ENCODE measurements around the gene ADCY10. TPM values are rescaled to one million over a fixed set of nuclear protein-coding genes. Genes with fewer than 3 reads are reported as not detected.

The ADCY10 gene
- total and polyA plus RNA-seq, 2 donors (not counting 3 experiments of a cell fraction or from before 2014, with no cell fraction given) = not detected

DNA sequence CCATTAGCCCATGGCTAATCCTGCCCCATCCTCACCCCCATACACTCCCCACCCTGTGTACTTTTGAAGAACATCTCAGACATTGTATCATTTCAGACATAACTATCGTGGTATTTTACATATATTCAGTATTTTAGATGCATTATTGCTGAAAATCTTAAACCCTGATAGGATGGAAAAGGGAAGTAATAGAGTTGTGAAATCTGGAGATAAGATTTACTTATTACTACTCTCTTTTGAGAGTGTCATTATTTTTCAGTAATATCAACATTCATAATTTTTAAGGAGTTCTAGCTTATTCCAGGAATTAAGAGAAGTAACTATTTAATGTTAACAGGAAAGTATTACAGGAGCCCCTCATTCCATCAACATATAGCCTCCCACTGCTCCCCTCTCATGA lies 34.4 kb downstream of the ADCY10 start:
- FAIRE-seq (no peak), DNase-seq (ENCODE audit: low read depth, low spot score) (no peak)
- no peaks in the 10 kb centered on the region for H3K9me3 ChIP-seq (replicated peaks; ENCODE audit: control insufficient read depth, insufficient read depth, low read length)
- ChIA-PET CTCF (interaction anchor here (1.9 kb wide), 1 partner anchor 203 kb away, joined by 5 read pairs; no protein-coding TSS in a partner anchor), POLR2A (no interaction called here)
- TF ChIP-seq POLR2A (IDR thresholded peaks at IDR 0.05; ENCODE audit: low read depth, low read length) (no peak), MYC (IDR thresholded peaks at IDR 0.05; ENCODE audit: low read depth, low read length) (no peak), POLR2AphosphoS5 (IDR thresholded peaks at IDR 0.05; ENCODE audit: insufficient read depth, low read depth, low read length) (no peak), JUN (IDR thresholded peaks at IDR 0.05; ENCODE audit: borderline replicate concordance, insufficient read depth, insufficient read length, low read depth) (no peak), GATA2 (IDR thresholded peaks at IDR 0.05; ENCODE audit: insufficient read depth, insufficient read length, low read depth, low read length) (no peak), EZH2 (IDR thresholded peaks at IDR 0.05; ENCODE audit: borderline replicate concordance, low read depth, low read length, severe bottlenecking) (no peak), FOS (IDR thresholded peaks at IDR 0.05; ENCODE audit: borderline replicate concordance, insufficient read depth, low read length) (no peak)
- TF ChIP-seq, protein P1, sequence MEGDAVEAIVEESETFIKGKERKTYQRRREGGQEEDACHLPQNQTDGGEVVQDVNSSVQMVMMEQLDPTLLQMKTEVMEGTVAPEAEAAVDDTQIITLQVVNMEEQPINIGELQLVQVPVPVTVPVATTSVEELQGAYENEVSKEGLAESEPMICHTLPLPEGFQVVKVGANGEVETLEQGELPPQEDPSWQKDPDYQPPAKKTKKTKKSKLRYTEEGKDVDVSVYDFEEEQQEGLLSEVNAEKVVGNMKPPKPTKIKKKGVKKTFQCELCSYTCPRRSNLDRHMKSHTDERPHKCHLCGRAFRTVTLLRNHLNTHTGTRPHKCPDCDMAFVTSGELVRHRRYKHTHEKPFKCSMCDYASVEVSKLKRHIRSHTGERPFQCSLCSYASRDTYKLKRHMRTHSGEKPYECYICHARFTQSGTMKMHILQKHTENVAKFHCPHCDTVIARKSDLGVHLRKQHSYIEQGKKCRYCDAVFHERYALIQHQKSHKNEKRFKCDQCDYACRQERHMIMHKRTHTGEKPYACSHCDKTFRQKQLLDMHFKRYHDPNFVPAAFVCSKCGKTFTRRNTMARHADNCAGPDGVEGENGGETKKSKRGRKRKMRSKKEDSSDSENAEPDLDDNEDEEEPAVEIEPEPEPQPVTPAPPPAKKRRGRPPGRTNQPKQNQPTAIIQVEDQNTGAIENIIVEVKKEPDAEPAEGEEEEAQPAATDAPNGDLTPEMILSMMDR (IDR thresholded peaks at IDR 0.05; ENCODE audit: extremely low read depth in 1 of 2, insufficient read depth in 1 of 2, low read depth in 1 of 2, low read length in 2 of 2) = no peak
- TF ChIP-seq, protein P2, sequence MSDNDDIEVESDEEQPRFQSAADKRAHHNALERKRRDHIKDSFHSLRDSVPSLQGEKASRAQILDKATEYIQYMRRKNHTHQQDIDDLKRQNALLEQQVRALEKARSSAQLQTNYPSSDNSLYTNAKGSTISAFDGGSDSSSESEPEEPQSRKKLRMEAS (IDR thresholded peaks at IDR 0.05; ENCODE audit: insufficient read depth, insufficient read length) = no peak
- no peak overlapping the region for H3K4me2 ChIP-seq (ENCODE audit: insufficient read depth, low read length)
- no peaks in the 10 kb centered on the region for H3K36me3 ChIP-seq (ENCODE audit: control insufficient read depth in 2 of 2, extremely low read depth in 1 of 2, insufficient read depth in 2 of 2, low read length in 2 of 2)
- H3K4me1 ChIP-seq (ENCODE audit: control insufficient read depth, extremely low read depth, insufficient read depth, low read length) = no peaks in the 10 kb centered on the region
- H4K20me1 ChIP-seq (replicated peaks; ENCODE audit: control insufficient read depth, extremely low read depth, insufficient read depth, low read length) = no peaks in the 10 kb centered on the region
- intact Hi-C loops (cut with micrococcal nuclease) = no loop called here
- H3K27ac ChIP-seq (ENCODE audit: insufficient read depth, low read depth, low read length) = no peak overlapping the region
- no peaks in the 10 kb centered on the region for H3K79me2 ChIP-seq (ENCODE audit: control insufficient read depth, insufficient read depth, low read length)
- dilution Hi-C loops (cut with MboI; ENCODE audit: extremely low pct_ligation_motif_present, low sequenced_read_pairs) = no loop called here
- no TSS peak for BruUV-seq (replicated peaks)
- no peaks in the 10 kb centered on the region for H3K9me1 ChIP-seq (replicated peaks; ENCODE audit: control insufficient read depth, extremely low read depth, insufficient read depth, low read length)
- no peak overlapping the region for H2AFZ ChIP-seq (ENCODE audit: low read depth, low read length)
- no peak overlapping the region for H3K9ac ChIP-seq (replicated peaks; ENCODE audit: extremely low read depth, insufficient read depth, low read length)
- H3K4me3 ChIP-seq (replicated peaks in 1 of 3; ENCODE audit: insufficient read depth in 1 of 3, low read depth in 1 of 3, low read length in 3 of 3) = no peak overlapping the region
- H3K27me3 ChIP-seq (ENCODE audit: control insufficient read depth in 2 of 2, insufficient read depth in 2 of 2, low read length in 2 of 2) = no peaks in the 10 kb centered on the region
